HG02840 (cell line): ENCODE results near the gene SYT1.

Source experiments
- ATAC-seq: cut with Tn5 transposase; IDR thresholded peaks from one replicate; pipeline ENCODE4 v1.9.1; 2021; ENCODE audit warnings: mild to moderate bottlenecking, moderate library complexity, moderate number of reproducible peaks; ENCODE audit not compliant: unreplicated experiment, low FRiP score

SYT1 gene

DNA sequence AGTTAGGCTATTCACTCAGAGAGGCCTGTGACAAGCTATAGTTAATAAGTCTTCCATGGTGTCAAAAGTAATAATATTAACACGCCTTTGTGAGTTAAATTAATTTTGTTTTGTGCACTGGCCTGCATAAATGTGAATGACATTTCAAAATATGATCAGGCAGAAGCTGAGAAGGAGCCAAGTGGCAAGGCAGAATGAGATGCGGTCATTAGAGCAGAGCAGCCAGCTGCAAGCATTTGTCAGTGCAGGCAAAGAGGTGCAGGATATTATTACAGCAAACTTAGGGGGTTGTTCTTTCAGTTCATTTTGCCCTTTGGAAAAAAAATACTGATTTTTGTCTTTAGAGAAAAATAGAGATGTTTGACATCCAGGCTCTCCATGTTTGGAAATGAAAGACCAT lies 461.6 kb downstream of the SYT1 start:
- no peak for ATAC-seq

GRCh38 chr12:79326663-79327062 lies 462.1 kb downstream of the SYT1 start:
- ATAC-seq: no peak

GRCh38 chr12:79327465-79327864 lies 462.9 kb downstream of the SYT1 start:
- ATAC-seq: no peak

DNA sequence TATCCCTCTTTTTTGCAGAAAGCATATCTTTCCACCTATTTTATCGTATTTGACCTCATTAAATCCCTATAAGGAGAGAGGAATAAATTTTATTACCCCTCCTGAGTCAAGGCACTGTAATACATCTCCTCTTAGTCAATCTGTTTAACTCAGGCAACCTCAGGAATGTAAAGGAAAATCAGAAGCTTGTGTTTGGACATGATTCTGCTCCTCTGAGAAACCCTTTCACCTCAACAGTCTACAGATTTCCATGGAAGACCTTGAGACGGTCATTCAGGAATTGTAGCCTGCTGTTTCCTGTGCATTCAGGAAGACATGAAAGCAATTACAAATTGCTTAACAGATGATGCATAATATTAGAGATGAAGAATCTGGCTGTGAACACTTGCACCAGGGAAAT lies 465.4 kb downstream of the SYT1 start:
- ATAC-seq: no peak

DNA sequence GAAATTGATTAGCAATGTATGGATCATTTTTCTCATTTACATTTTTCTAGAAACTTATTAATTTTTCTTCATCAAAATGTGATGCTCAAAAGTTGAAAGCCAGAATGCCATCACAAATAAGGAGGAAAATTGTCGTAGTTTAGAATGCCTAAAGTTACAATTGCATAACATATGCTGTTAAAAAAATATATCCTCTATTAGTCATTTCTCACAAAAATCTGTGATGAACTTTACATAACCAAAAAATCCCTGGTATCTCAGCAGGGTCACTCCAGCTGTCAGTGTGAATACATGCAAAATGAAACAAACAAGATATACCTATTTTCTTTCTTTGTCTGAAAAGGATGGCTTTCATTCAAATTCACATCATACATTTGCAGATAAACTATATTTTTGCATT lies 467.3 kb downstream of the SYT1 start:
- ATAC-seq: no peak

GRCh38 chr12:79333144-79333543 lies 468.6 kb downstream of the SYT1 start:
- ATAC-seq: no peak

GRCh38 chr12:79337662-79338290 lies 473.2 kb downstream of the SYT1 start:
- ATAC-seq: no peak

DNA sequence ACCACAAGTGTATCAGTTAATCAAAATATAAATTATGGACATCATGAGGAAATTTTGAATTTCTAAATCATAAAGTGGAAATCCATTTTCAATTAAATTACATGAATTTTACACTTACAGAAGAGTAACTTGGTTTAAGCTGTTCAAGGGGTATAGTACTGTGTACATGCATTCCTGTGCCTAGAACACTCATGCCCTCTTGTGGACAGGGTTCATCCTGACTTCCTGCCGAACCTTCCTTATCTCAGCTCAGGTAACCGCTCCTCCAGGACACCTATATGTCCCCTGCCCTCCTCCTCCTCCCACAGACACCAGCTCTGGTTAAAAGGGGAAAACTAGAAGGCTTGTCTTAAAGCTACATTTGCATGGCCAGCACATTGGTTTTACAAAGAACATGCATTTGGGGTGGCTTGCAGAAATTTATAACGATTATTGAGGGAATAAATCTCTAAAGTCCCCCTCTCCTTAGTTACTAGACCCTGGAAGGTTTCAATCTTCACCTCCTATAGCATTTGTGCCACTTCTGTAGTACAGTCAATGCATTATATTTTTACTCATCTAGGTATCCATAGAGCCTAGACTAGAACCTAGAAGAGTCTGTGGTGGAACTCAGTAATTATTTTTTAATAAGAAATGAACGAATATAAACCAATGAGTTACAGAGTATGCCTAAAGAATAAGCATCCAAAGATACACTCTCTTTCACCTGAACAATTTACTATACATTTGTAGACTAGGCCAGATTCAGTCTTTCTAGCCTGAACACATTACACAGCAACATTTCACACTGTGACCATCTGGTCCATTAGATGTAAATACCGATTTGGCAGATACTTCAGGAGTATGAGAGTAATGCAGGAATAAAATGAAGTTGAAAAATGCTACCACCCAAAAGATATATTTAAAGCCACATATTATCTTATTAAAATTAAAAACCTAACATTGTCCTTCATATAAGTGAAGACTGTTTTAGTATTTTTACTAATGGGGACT lies 480.6 kb downstream of the SYT1 start:
- ATAC-seq: no peak

- ATAC-seq: no peak
Measured at GRCh38 chr12:79347866-79348265, 483.3 kb downstream of the SYT1 start.

- no peak for ATAC-seq
Measured at GRCh38 chr12:79351251-79351650, 486.7 kb downstream of the SYT1 start.

DNA sequence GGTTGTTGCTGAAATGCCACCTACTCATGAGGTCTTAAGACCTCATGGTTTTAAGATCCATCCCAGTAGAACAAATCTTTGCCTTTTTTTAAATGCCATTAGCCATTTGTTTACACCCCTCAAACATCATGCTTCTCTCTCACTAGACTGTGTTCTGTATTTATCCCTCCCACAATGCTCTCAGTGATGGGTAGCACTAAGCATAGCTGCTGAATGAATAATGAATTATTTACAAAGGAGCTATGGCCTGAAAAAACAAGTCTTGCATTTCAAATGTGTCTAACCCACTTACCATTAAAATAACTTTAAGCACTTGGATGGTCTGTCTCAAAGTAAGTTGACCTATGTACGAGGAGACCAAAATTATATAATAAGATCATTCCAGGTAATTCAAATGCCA lies 491.6 kb downstream of the SYT1 start:
- no peak for ATAC-seq

DNA sequence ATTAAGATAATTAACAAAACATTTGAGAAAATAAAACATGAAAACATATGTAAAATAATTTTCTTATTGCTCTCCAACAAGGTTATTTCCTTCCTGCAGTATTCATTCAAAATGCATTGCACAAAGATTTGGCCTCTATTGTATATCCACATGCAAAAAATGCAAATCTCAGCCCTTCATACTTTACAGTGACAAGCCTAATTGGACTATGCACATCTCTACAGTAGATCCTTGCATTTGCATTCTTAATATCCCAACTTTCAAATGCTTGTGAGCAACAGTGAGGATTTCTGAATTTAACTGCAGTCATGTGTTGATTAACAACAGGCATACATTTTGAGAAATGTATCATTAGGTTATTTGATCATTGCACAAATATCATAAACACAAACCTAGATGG lies 492.5 kb downstream of the SYT1 start:
- ATAC-seq: no peak

DNA sequence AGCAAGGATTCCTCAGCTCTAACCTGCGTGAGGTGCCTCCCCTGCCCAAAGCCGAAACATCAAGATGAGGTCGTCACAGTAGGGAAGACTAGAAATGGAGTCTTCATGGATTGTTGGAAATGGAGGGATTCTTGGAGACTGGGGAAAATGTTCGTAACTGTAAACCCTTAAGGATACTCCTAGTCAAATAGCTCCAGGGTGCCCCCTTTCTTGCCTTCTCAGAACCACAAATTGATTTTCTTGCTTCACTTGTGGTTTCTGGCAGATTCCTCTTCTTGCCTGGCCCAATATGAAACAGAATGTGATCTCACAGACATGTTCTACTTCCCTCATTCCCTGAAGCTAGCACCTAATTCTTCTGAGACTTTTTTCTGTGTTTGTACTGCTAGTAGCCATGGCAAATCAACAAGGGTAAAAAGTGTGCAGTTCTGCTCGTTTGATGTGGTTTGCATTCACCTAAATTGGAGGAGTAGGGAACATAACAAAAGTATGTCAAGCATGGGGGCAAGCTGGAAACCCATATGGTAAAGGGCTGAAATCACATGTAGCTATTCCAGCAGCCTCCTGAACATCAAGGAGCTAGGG lies 494.2 kb downstream of the SYT1 start:
- ATAC-seq: no peak

- ATAC-seq: no peak
Measured at GRCh38 chr12:79360286-79360685, 495.7 kb downstream of the SYT1 start.

DNA sequence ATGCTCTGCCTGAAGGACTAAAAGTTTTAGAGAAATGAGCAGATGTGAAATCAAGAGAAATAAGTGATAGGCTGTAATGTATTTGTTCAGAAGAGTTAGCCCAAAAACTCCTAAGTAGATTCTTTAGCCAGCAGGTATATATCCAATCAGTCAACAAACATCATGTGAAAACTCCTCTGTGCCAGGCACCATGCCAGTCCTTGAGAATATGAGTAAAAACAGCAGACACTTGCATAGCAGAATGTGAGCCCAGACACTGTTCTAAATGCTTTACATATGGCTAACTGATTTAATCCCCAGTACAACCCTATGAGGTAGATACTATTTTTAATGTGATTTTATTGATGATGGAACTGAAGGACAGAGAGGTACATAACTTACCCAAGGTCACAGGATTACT lies 496.4 kb downstream of the SYT1 start:
- no peak for ATAC-seq

- no peak for ATAC-seq
Measured at GRCh38 chr12:79364197-79364596, 499.6 kb downstream of the SYT1 start.

DNA sequence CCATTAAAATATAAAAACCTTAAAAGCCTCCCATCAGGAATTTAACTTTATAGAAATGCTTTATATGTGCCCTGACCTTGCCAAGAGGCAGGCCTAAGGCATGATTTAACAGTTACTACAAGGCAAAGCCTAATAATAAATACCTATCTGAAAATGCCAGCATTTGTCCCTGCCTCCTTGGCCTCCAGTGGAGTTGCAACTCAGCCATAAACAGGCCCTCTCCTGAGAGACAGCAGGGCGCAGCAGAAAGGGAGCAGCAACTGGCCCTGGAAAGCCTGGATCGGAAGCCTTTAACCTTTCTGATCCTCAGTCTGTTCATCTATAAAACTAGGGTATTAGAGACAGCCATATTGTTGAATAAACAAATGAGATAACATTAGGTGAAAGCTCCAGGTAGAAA lies 501.8 kb downstream of the SYT1 start:
- ATAC-seq: no peak

DNA sequence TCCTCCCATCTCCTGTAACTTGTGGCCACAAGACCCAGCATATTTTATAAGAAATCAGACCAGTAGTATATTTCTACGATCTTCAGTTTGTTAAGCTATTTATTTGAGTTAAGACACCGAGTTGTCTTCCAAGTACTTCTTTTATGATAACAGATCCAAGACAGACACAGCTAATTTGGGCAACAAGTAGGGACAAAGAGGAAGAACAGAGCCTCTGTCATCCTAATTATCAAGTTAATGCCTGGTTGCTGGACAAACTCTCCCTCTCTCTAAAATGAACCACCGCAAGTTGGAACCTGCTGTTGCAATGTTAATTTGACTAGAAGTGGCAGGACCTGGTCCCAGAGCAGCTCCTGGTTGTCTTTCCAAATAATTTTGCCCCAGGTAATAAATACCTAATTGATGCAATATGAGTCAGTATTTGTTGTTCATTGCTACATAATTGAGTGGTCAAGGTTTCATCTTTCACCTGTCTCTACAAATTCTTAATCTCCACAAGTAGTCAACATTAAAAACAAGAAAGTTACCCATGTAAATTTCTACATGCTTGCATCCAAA lies 502.5 kb downstream of the SYT1 start:
- no peak for ATAC-seq

DNA sequence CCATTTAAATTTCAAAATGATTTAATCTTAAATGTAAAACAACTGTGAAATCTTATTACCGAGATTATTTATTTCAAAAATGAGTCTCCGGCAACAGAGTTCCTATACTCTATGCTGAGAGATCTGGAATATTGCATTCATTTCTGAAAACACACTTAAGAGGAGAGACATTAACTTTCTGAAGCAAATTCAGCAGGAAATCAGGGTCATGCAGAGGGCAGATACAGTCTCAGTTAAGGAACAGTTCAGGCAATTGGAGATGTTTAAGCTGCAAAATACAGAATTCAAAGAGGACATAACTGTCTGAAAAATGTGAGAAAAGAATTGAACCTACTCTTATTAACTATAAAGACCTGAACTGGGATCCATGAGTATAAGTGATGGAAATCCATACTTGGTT lies 505.4 kb downstream of the SYT1 start:
- no peak for ATAC-seq

GRCh38 chr12:79371226-79371625 lies 506.7 kb downstream of the SYT1 start:
- ATAC-seq: no peak

- no peak for ATAC-seq
Measured at GRCh38 chr12:79373896-79374499, 509.4 kb downstream of the SYT1 start.
